GM21515 (cell line): ENCODE data around the gene EFCAB11.

Source experiments
- ATAC-seq: cut with Tn5 transposase; IDR thresholded peaks from one replicate; pipeline ENCODE4 v1.9.1; 2021; ENCODE audit not compliant: unreplicated experiment

The EFCAB11 gene

GRCh38 chr14:89957791-89958190, 3.3 kb upstream of the EFCAB11 start:
- no peak for ATAC-seq

- ATAC-seq, result no peak
Observed at GRCh38 chr14:89957376-89957775, 2.8 kb upstream of the EFCAB11 start.

- no peak for ATAC-seq
Observed at GRCh38 chr14:89956661-89957009, 2.1 kb upstream of the EFCAB11 start.

- ATAC-seq, result peak; percentile 65
Observed at GRCh38 chr14:89955745-89956660, 1.5 kb upstream of the EFCAB11 start, which contains the start of gene TDP1. TSS of gene TDP1 (plus strand) at chr14:89955927. CDS start at chr14:89963115, 7,188 bp downstream.

GRCh38 chr14:89955022-89955744, 653 bp upstream of the EFCAB11 start:
- ATAC-seq, result peak; percentile 12

- ATAC-seq, result no peak
Observed at GRCh38 chr14:89953602-89954001, 928 bp downstream of the EFCAB11 start.

- no peak for ATAC-seq
Observed at GRCh38 chr14:89952576-89952975, 2.0 kb downstream of the EFCAB11 start.

GRCh38 chr14:89947344-89947743, 7.2 kb downstream of the EFCAB11 start:
- no peak for ATAC-seq

- no peak for ATAC-seq
Observed at GRCh38 chr14:89941830-89942377, 12.6 kb downstream of the EFCAB11 start.

- no peak for ATAC-seq
Observed at GRCh38 chr14:89936654-89937185, 17.8 kb downstream of the EFCAB11 start.

- no peak for ATAC-seq
Observed at GRCh38 chr14:89933002-89933401, 21.5 kb downstream of the EFCAB11 start.

GRCh38 chr14:89927186-89927865, 27.2 kb downstream of the EFCAB11 start:
- no peak for ATAC-seq

GRCh38 chr14:89926694-89927093, 27.8 kb downstream of the EFCAB11 start:
- ATAC-seq, result no peak

GRCh38 chr14:89924268-89924667, 30.3 kb downstream of the EFCAB11 start:
- ATAC-seq, result no peak

- no peak for ATAC-seq
Observed at GRCh38 chr14:89922031-89922907, 32.3 kb downstream of the EFCAB11 start.

GRCh38 chr14:89921346-89921745, 33.2 kb downstream of the EFCAB11 start:
- no peak for ATAC-seq

GRCh38 chr14:89920056-89920455, 34.5 kb downstream of the EFCAB11 start:
- ATAC-seq, result no peak

- ATAC-seq, result no peak
Observed at GRCh38 chr14:89918721-89919120, 35.8 kb downstream of the EFCAB11 start.

- ATAC-seq, result no peak
Observed at GRCh38 chr14:89915114-89915878, 39.2 kb downstream of the EFCAB11 start.
